NCI-H2081 treated with DMSO at 0.1 percent for 48 hours (cell line): ENCODE data around the gene DCDC1.

Source experiments
- DNase-seq: peaks from one replicate; lab custom pipeline; 2025; lab: John Stamatoyannopoulos, UW

The DCDC1 gene

GRCh38 chr11:30914143-30914762 is 455.3 kb downstream of the DCDC1 start:
- peak; percentile 37 for DNase-seq

- no peak for DNase-seq
These were observed 458.3 kb downstream of the DCDC1 start for GRCh38 chr11:30911247-30911646.

GRCh38 chr11:30908857-30909256 is 460.7 kb downstream of the DCDC1 start:
- no peak for DNase-seq

GRCh38 chr11:30908272-30908671 is 461.3 kb downstream of the DCDC1 start:
- DNase-seq = no peak

GRCh38 chr11:30902929-30903328 is 466.6 kb downstream of the DCDC1 start:
- DNase-seq = no peak

- DNase-seq = no peak
These were observed 474.5 kb downstream of the DCDC1 start for GRCh38 chr11:30895046-30895445.

- DNase-seq = no peak
These were observed 476.2 kb downstream of the DCDC1 start for GRCh38 chr11:30893318-30893717.

GRCh38 chr11:30889143-30889794 is 480.3 kb downstream of the DCDC1 start:
- no peak for DNase-seq

- DNase-seq = peak; percentile 87
These were observed 490.1 kb downstream of the DCDC1 start for GRCh38 chr11:30879322-30880005.

GRCh38 chr11:30878400-30878799 is 491.1 kb downstream of the DCDC1 start:
- DNase-seq = no peak

- no peak for DNase-seq
These were observed 492.7 kb downstream of the DCDC1 start for GRCh38 chr11:30876663-30877396.

- DNase-seq = no peak
These were observed 493.3 kb downstream of the DCDC1 start for GRCh38 chr11:30876228-30876627.

- DNase-seq = no peak
These were observed 493.7 kb downstream of the DCDC1 start for GRCh38 chr11:30875806-30876205.

GRCh38 chr11:30873924-30874610 is 495.5 kb downstream of the DCDC1 start:
- DNase-seq = no peak

- peak; percentile 19 for DNase-seq
These were observed 500.9 kb downstream of the DCDC1 start for GRCh38 chr11:30868626-30869081.

- no peak for DNase-seq
These were observed 506.3 kb downstream of the DCDC1 start for GRCh38 chr11:30863209-30863608.

GRCh38 chr11:30861531-30861930 is 508.0 kb downstream of the DCDC1 start:
- DNase-seq = no peak

GRCh38 chr11:30861064-30861463 is 508.5 kb downstream of the DCDC1 start:
- DNase-seq = no peak

- DNase-seq = no peak
These were observed 509.4 kb downstream of the DCDC1 start for GRCh38 chr11:30860146-30860545.

- no peak for DNase-seq
These were observed 509.9 kb downstream of the DCDC1 start for GRCh38 chr11:30859669-30860068.

- DNase-seq = no peak
These were observed 514.0 kb downstream of the DCDC1 start for GRCh38 chr11:30855383-30856006.
